SK-N-SH treated with all-trans-retinoic acid at 6 μM for 48 hours (cell line): Measurements from ENCODE around the gene TNK2.

Source experiments
- ATAC-seq: fragments of 200-7000 bp; cut with Tn5 transposase; 3 replicates; pipeline ENCODE4 v1.9.1; 2020; ENCODE audit warnings: mild to moderate bottlenecking, moderate library complexity
- ARNTL ChIP-seq: fragments of 450-650 bp; formaldehyde crosslinking; IDR thresholded peaks from 2 replicates; pipeline ENCODE4 v1.5.0; 2020; ENCODE audit warnings: low read depth, mild to moderate bottlenecking, moderate library complexity, borderline replicate concordance
- BACH2 ChIP-seq: fragments of 250-450 bp; sonication (Bioruptor Pico); IDR thresholded peaks from 2 replicates; pipeline ENCODE4 v1.9.0; 2021; ENCODE audit warnings: mild to moderate bottlenecking, borderline replicate concordance
- CREB5 ChIP-seq: fragments of 250-450 bp; sonication (Bioruptor Pico); IDR thresholded peaks from 2 replicates; pipeline ENCODE4 v1.5.1; 2020; ENCODE audit warnings: low read depth, mild to moderate bottlenecking, moderate library complexity
- CSDC2 ChIP-seq: fragments of 250-450 bp; sonication (Bioruptor Pico); IDR thresholded peaks from 2 replicates; pipeline ENCODE4 v1.5.0; 2020; ENCODE audit warnings: mild to moderate bottlenecking, moderate library complexity
- GLIS3 ChIP-seq: fragments of 250-450 bp; sonication (Bioruptor Pico); IDR thresholded peaks from 2 replicates; pipeline ENCODE4 v1.5.0; 2020; ENCODE audit warnings: mild to moderate bottlenecking, moderate library complexity
- ISL1 ChIP-seq: fragments of 250-450 bp; sonication (Bioruptor Pico); IDR thresholded peaks from 2 replicates; pipeline ENCODE4 v2.1.2; 2022; ENCODE audit warnings: mild to moderate bottlenecking, moderate library complexity
- OSR1 ChIP-seq: fragments of 250-450 bp; sonication (Bioruptor Pico); IDR thresholded peaks from 2 replicates; pipeline ENCODE4 v1.8.0; 2022; ENCODE audit warnings: moderate library complexity, mild to moderate bottlenecking, inconsistent platforms
- PATZ1 ChIP-seq: fragments of 250-450 bp; sonication (Bioruptor Pico); IDR thresholded peaks from 2 replicates; pipeline ENCODE4 v1.8.0; 2020; ENCODE audit warnings: mild to moderate bottlenecking, moderate library complexity, borderline replicate concordance
- POU6F1 ChIP-seq: fragments of 250-450 bp; sonication (Bioruptor Pico); IDR thresholded peaks from 2 replicates; pipeline ENCODE4 v1.8.0; 2021; ENCODE audit warnings: low read depth, mild to moderate bottlenecking, moderate library complexity, borderline replicate concordance
- PPARA ChIP-seq: fragments of 250-450 bp; sonication (Bioruptor Pico); IDR thresholded peaks from 2 replicates; pipeline ENCODE4 v1.5.0; 2020; ENCODE audit warnings: mild to moderate bottlenecking, borderline replicate concordance
- RARB ChIP-seq: fragments of 250-450 bp; sonication (Bioruptor Pico); IDR thresholded peaks from 2 replicates; pipeline ENCODE4 v1.8.0; 2021; ENCODE audit warnings: mild to moderate bottlenecking, moderate library complexity
- TCF4 ChIP-seq: fragments of 250-450 bp; sonication (Bioruptor Pico); IDR thresholded peaks from 2 replicates; pipeline ENCODE4 v1.8.0; 2021; ENCODE audit warnings: mild to moderate bottlenecking, moderate library complexity, borderline replicate concordance
- TOX ChIP-seq: fragments of 250-450 bp; sonication (Bioruptor Pico); IDR thresholded peaks from 2 replicates; pipeline ENCODE4 v1.8.0; 2021; ENCODE audit warnings: mild to moderate bottlenecking, moderate library complexity, borderline replicate concordance
- TSHZ2 ChIP-seq: fragments of 250-450 bp; sonication (Bioruptor Pico); IDR thresholded peaks from 2 replicates; pipeline ENCODE4 v1.5.0; 2020; ENCODE audit warnings: mild to moderate bottlenecking, moderate library complexity
- ZC3H10 ChIP-seq: fragments of 250-450 bp; sonication (Bioruptor Pico); IDR thresholded peaks from 2 replicates; pipeline ENCODE4 v1.5.1; 2021; ENCODE audit warnings: mild to moderate bottlenecking, moderate library complexity
- ZFP30 ChIP-seq: fragments of 450-650 bp; formaldehyde crosslinking; IDR thresholded peaks from 2 replicates; pipeline ENCODE4 v1.5.0; 2022; ENCODE audit warnings: mild to moderate bottlenecking, moderate library complexity
- ZNF565 ChIP-seq: fragments of 450-650 bp; formaldehyde crosslinking; conservative IDR thresholded peaks from 2 replicates; pipeline ENCODE4 v1.5.0; 2020; ENCODE audit warnings: low read depth, mild to moderate bottlenecking, moderate library complexity
- ZNF70 ChIP-seq: fragments of 450-650 bp; formaldehyde crosslinking; IDR thresholded peaks from 2 replicates; pipeline ENCODE4 v1.5.0; 2020; ENCODE audit warnings: mild to moderate bottlenecking, moderate library complexity
- ZNF8 ChIP-seq: fragments of 450-650 bp; formaldehyde crosslinking; IDR thresholded peaks from 2 replicates; pipeline ENCODE4 v1.5.0; 2020; ENCODE audit warnings: mild to moderate bottlenecking, moderate library complexity

Gene TNK2

GRCh38 chr3:195918176-195918575 lies 9.8 kb upstream of the TNK2 start (continued):
- TF ChIP-seq PATZ1 (CRISPR knock-in tag) (no peak), OSR1 (no peak)

GRCh38 chr3:195916991-195917390 lies 8.6 kb upstream of the TNK2 start:
- ATAC-seq: no peak
- TF ChIP-seq TOX (CRISPR knock-in tag) (no peak), ZNF565 (CRISPR knock-in tag) (no peak), ZNF8 (CRISPR knock-in tag) (no peak), BACH2 (CRISPR knock-in tag) (no peak), ARNTL (CRISPR knock-in tag) (no peak), PPARA (CRISPR knock-in tag) (no peak), TCF4 (CRISPR knock-in tag) (no peak), CSDC2 (no peak), TSHZ2 (no peak), ISL1 (CRISPR knock-in tag) (no peak), POU6F1 (CRISPR knock-in tag) (no peak), ZFP30 (CRISPR knock-in tag) (no peak)

- ATAC-seq: no peak
- TF ChIP-seq GLIS3 (CRISPR knock-in tag): no peak
- no peak for TF ChIP-seq TSHZ2
- TF ChIP-seq PPARA (CRISPR knock-in tag): no peak
- no peak for TF ChIP-seq POU6F1 (CRISPR knock-in tag)
- TF ChIP-seq CREB5 (CRISPR knock-in tag): no peak
- TF ChIP-seq OSR1: no peak
- no peak for TF ChIP-seq ZNF70
- TF ChIP-seq RARB (CRISPR knock-in tag): no peak
- no peak for TF ChIP-seq ISL1 (CRISPR knock-in tag)
- no peak for TF ChIP-seq ZFP30 (CRISPR knock-in tag)
- TF ChIP-seq ZC3H10 (CRISPR knock-in tag): no peak
- TF ChIP-seq ZNF565 (CRISPR knock-in tag): no peak
- no peak for TF ChIP-seq TCF4 (CRISPR knock-in tag)
- no peak for TF ChIP-seq CSDC2
These were observed 7.9 kb upstream of the TNK2 start for GRCh38 chr3:195916291-195916690.
